Peyer's patch (tissue), 4 donors: ENCODE measurements around the gene OTX2.

Experiments used
- CTCF ChIP-seq, 6 experiments: fragments of 450-650 bp in 4 of 6; fragments of 200-600 bp in 2 of 6; sonication (generic) in 1 of 6; IDR thresholded peaks; one replicate each; pipeline ENCODE4 v1.5.1; 2017 to 2019; ENCODE audit warnings: antibody characterized with exemption in 6 of 6, mild to moderate bottlenecking in 3 of 6, moderate library complexity in 1 of 6
- POLR2A ChIP-seq, 2 donors: fragments of 450-650 bp; IDR thresholded peaks; one replicate each; pipeline ENCODE4 v1.5.1; 2017; ENCODE audit warnings: antibody characterized with exemption in 2 of 2, mild to moderate bottlenecking in 2 of 2, moderate library complexity in 2 of 2

GRCh38 chr14:56774503-56774902 lies 35.8 kb downstream of the OTX2 start:
- TF ChIP-seq CTCF (IDR thresholded peaks at IDR 0.05) (no peak), POLR2A (IDR thresholded peaks at IDR 0.05) (no peak)
